Liver (tissue), 3 donors: ENCODE results near the gene ISG20L2.

Source experiments
- EGR1 ChIP-seq, 2 donors: IDR thresholded peaks; 2 replicates each; pipeline ENCODE4 v1.6.1; 2016 to 2018; ENCODE audit warnings: antibody characterized with exemption in 2 of 2, low read depth in 2 of 2
- GABPA ChIP-seq, 2 donors: IDR thresholded peaks in 1 of 2; conservative IDR thresholded peaks in 1 of 2; 2 replicates each; pipeline ENCODE4 v1.6.1; 2016; ENCODE audit warnings: antibody characterized with exemption in 2 of 2, mild to moderate bottlenecking in 1 of 2, moderate library complexity in 1 of 2
- JUND ChIP-seq, 2 donors: IDR thresholded peaks; 2 replicates each; pipeline ENCODE4 v1.6.1; 2016; ENCODE audit warnings: antibody characterized with exemption in 2 of 2
- RAD21 ChIP-seq, 2 donors: IDR thresholded peaks; 2 replicates each; pipeline ENCODE4 v1.6.1; 2016; ENCODE audit warnings: antibody characterized with exemption in 2 of 2, mild to moderate bottlenecking in 2 of 2
- SP1 ChIP-seq: IDR thresholded peaks from 2 replicates; pipeline ENCODE4 v1.6.1; 2018; ENCODE audit warnings: antibody characterized with exemption, mild to moderate bottlenecking
- TAF1 ChIP-seq: conservative IDR thresholded peaks from 2 replicates; pipeline ENCODE4 v1.6.1; 2016; ENCODE audit warnings: antibody characterized with exemption, mild to moderate bottlenecking
- YY1 ChIP-seq: IDR thresholded peaks from 2 replicates; pipeline ENCODE4 v1.6.1; 2016; ENCODE audit warnings: antibody characterized with exemption, mild to moderate bottlenecking
- TF ChIP-seq, protein P1 (sequence below): fragments of 150-350 bp; IDR thresholded peaks from 2 replicates; pipeline ENCODE4 v1.5.1; 2017; ENCODE audit warnings: improper control_type of control experiment, low read depth, low read length; ENCODE audit not compliant: missing input control
- TF ChIP-seq, protein P2 (sequence below): IDR thresholded peaks from 2 replicates; pipeline ENCODE4 v1.6.1; 2016; ENCODE audit warnings: antibody characterized with exemption, mild to moderate bottlenecking
- TF ChIP-seq, protein P3 (sequence below): IDR thresholded peaks from 2 replicates; pipeline ENCODE4 v1.6.1; 2016; ENCODE audit warnings: antibody characterized with exemption
- donor health status: healthy.
- donor health status: healthy.

DNA sequence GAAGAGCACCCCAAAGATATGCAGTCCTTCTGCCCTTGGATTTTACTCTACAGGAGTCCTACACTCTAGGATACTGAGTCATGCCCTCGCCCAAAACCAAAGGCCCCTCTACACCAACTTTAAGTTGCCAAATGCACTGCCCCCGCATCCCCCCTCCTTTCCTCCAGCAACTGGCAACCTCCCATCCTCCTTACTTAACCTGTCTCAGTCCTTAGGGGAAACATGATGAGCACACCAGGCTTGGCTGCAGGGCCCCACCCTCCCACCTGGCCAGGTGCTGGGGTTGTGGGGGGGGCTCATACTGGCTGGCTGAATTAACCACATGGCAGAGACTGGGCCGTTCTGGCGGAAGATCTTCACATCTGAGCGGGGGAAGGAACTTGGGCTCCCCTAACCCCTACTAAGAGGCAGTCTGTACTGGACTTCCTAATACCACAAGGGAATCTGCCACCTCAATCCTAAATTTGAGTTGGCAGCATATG lies 21.7 kb upstream of the ISG20L2 start:
- TF ChIP-seq, protein P1, sequence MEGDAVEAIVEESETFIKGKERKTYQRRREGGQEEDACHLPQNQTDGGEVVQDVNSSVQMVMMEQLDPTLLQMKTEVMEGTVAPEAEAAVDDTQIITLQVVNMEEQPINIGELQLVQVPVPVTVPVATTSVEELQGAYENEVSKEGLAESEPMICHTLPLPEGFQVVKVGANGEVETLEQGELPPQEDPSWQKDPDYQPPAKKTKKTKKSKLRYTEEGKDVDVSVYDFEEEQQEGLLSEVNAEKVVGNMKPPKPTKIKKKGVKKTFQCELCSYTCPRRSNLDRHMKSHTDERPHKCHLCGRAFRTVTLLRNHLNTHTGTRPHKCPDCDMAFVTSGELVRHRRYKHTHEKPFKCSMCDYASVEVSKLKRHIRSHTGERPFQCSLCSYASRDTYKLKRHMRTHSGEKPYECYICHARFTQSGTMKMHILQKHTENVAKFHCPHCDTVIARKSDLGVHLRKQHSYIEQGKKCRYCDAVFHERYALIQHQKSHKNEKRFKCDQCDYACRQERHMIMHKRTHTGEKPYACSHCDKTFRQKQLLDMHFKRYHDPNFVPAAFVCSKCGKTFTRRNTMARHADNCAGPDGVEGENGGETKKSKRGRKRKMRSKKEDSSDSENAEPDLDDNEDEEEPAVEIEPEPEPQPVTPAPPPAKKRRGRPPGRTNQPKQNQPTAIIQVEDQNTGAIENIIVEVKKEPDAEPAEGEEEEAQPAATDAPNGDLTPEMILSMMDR: no peak
- TF ChIP-seq RAD21 (IDR thresholded peaks at IDR 0.05): no peak
- no peak for TF ChIP-seq EGR1 (IDR thresholded peaks at IDR 0.05; ENCODE audit: low read depth in 2 of 2)
- TF ChIP-seq TAF1: no peak
- TF ChIP-seq, protein P2, sequence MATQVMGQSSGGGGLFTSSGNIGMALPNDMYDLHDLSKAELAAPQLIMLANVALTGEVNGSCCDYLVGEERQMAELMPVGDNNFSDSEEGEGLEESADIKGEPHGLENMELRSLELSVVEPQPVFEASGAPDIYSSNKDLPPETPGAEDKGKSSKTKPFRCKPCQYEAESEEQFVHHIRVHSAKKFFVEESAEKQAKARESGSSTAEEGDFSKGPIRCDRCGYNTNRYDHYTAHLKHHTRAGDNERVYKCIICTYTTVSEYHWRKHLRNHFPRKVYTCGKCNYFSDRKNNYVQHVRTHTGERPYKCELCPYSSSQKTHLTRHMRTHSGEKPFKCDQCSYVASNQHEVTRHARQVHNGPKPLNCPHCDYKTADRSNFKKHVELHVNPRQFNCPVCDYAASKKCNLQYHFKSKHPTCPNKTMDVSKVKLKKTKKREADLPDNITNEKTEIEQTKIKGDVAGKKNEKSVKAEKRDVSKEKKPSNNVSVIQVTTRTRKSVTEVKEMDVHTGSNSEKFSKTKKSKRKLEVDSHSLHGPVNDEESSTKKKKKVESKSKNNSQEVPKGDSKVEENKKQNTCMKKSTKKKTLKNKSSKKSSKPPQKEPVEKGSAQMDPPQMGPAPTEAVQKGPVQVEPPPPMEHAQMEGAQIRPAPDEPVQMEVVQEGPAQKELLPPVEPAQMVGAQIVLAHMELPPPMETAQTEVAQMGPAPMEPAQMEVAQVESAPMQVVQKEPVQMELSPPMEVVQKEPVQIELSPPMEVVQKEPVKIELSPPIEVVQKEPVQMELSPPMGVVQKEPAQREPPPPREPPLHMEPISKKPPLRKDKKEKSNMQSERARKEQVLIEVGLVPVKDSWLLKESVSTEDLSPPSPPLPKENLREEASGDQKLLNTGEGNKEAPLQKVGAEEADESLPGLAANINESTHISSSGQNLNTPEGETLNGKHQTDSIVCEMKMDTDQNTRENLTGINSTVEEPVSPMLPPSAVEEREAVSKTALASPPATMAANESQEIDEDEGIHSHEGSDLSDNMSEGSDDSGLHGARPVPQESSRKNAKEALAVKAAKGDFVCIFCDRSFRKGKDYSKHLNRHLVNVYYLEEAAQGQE: no peak
- no peak for TF ChIP-seq JUND (IDR thresholded peaks at IDR 0.05)
- no peak for TF ChIP-seq YY1
- no peak for TF ChIP-seq GABPA (IDR thresholded peaks at IDR 0.05 in 1 of 2, conservative IDR thresholded peaks at IDR 0.05 in 1 of 2)
- TF ChIP-seq, protein P3, sequence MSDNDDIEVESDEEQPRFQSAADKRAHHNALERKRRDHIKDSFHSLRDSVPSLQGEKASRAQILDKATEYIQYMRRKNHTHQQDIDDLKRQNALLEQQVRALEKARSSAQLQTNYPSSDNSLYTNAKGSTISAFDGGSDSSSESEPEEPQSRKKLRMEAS: no peak
- no peak for TF ChIP-seq SP1
